ENCODE results near the gene ZFYVE28. TPM values are rescaled to one million over a fixed set of nuclear protein-coding genes. Genes with fewer than 3 reads are reported as not detected.

The ZFYVE28 gene
- total and polyA plus RNA-seq, 2 experiments from 2014 or later: 4.6 to 9.6 TPM

GRCh38 chr4:2390784-2391421, 27.5 kb downstream of the ZFYVE28 start:
- Histone ChIP-seq H3K9ac (no peak overlapping the region), H2AFZ (no peak overlapping the region), H3K27ac (no peak overlapping the region), H3K9me3 (ENCODE audit: low read depth) (no peaks in the 10 kb centered on the region), H3K4me1 (ENCODE audit: insufficient read depth) (peaks cover 12% of the 10 kb centered on the region; the same call in 1 of the 2 replicates), H3K4me3 (no peak overlapping the region), H3K4me2 (ENCODE audit: unreplicated experiment) (no peak overlapping the region), H3K79me2 (ENCODE audit: insufficient read depth) (no peaks in the 10 kb centered on the region), H3F3A (ENCODE audit: insufficient read depth) (no peaks in the 10 kb centered on the region), H4K20me1 (ENCODE audit: insufficient read depth) (no peaks in the 10 kb centered on the region), H3K9me2 (ENCODE audit: insufficient read depth) (no peaks in the 10 kb centered on the region), H3K36me3 (ENCODE audit: low read depth) (no peaks in the 10 kb centered on the region), H3K27me3 (replicated peaks; ENCODE audit: insufficient read depth) (no peaks in the 10 kb centered on the region)
- no peak for DNase-seq
- no peak for TF ChIP-seq EZH2phosphoT487 (IDR thresholded peaks at IDR 0.05; ENCODE audit: insufficient read depth, low read depth)
- WGBS, 2 experiments (ENCODE audit: low coverage in 1 of 2, low lambda C conversion rate in 2 of 2, missing lambda C conversion rate in 2 of 2): 77% methylated on average over 19 to 20 of the region's 20 CpGs
- in situ Hi-C loops (cut with MboI): no loop called here

- Histone ChIP-seq H3K4me3 (no peak overlapping the region), H3K4me1 (ENCODE audit: insufficient read depth) (peaks cover 9% of the 10 kb centered on the region; the same call in 1 of the 2 replicates), H3K27me3 (replicated peaks; ENCODE audit: insufficient read depth) (no peaks in the 10 kb centered on the region), H3K36me3 (ENCODE audit: low read depth) (no peaks in the 10 kb centered on the region), H3K27ac (no peak overlapping the region), H3K79me2 (ENCODE audit: insufficient read depth) (no peaks in the 10 kb centered on the region), H2AFZ (no peak overlapping the region), H3K9ac (no peak overlapping the region), H3K4me2 (ENCODE audit: unreplicated experiment) (no peak overlapping the region), H3K9me3 (ENCODE audit: low read depth) (no peaks in the 10 kb centered on the region), H3K9me2 (ENCODE audit: insufficient read depth) (no peaks in the 10 kb centered on the region), H3F3A (ENCODE audit: insufficient read depth) (no peaks in the 10 kb centered on the region), H4K20me1 (ENCODE audit: insufficient read depth) (no peaks in the 10 kb centered on the region)
- TF ChIP-seq EZH2phosphoT487 (IDR thresholded peaks at IDR 0.05; ENCODE audit: insufficient read depth, low read depth) (no peak), EZH2 (IDR thresholded peaks at IDR 0.05; ENCODE audit: insufficient read depth, poor library complexity, severe bottlenecking) (no peak)
- WGBS, 2 experiments (ENCODE audit: low coverage in 1 of 2, low lambda C conversion rate in 2 of 2, missing lambda C conversion rate in 2 of 2): 82 to 87% methylated on average over 9 of the region's 9 CpGs
- in situ Hi-C loops (cut with MboI): no loop called here
- DNase-seq: no peak
Measured at GRCh38 chr4:2390146-2390545, 28.3 kb downstream of the ZFYVE28 start.

- H3F3A ChIP-seq (ENCODE audit: insufficient read depth): no peaks in the 10 kb centered on the region
- H3K9me2 ChIP-seq (ENCODE audit: insufficient read depth): no peaks in the 10 kb centered on the region
- H3K4me2 ChIP-seq (ENCODE audit: unreplicated experiment): no peak overlapping the region
- TF ChIP-seq EZH2 (IDR thresholded peaks at IDR 0.05; ENCODE audit: insufficient read depth, poor library complexity, severe bottlenecking): no peak
- no peak for TF ChIP-seq EZH2phosphoT487 (IDR thresholded peaks at IDR 0.05; ENCODE audit: insufficient read depth, low read depth)
- H3K4me3 ChIP-seq: no peak overlapping the region
- WGBS, 2 experiments (ENCODE audit: low coverage in 1 of 2, low lambda C conversion rate in 2 of 2, missing lambda C conversion rate in 2 of 2): 95 to 98% methylated on average over 9 of the region's 9 CpGs
- in situ Hi-C loops (cut with MboI): no loop called here
- no peaks in the 10 kb centered on the region for H4K20me1 ChIP-seq (ENCODE audit: insufficient read depth)
- no peak overlapping the region for H3K27ac ChIP-seq
- DNase-seq: no peak
- no peak overlapping the region for H2AFZ ChIP-seq
- no peak overlapping the region for H3K9ac ChIP-seq
- H3K27me3 ChIP-seq (replicated peaks; ENCODE audit: insufficient read depth): no peaks in the 10 kb centered on the region
- 0 out of 2 replicates have a peak, but pooled peaks cover 4% of the 10 kb centered on the region for H3K4me1 ChIP-seq (ENCODE audit: insufficient read depth)
- no peaks in the 10 kb centered on the region for H3K36me3 ChIP-seq (ENCODE audit: low read depth)
- no peaks in the 10 kb centered on the region for H3K79me2 ChIP-seq (ENCODE audit: insufficient read depth)
- no peaks in the 10 kb centered on the region for H3K9me3 ChIP-seq (ENCODE audit: low read depth)
Measured at GRCh38 chr4:2389691-2390090, 28.8 kb downstream of the ZFYVE28 start.

GRCh38 chr4:2388429-2389182, 29.8 kb downstream of the ZFYVE28 start:
- Histone ChIP-seq H3K9me3 (ENCODE audit: low read depth) (no peaks in the 10 kb centered on the region), H3K79me2 (ENCODE audit: insufficient read depth) (no peaks in the 10 kb centered on the region), H2AFZ (0 out of 2 replicates have a peak overlapping the region, but pooled peaks have one; percentile 26), H3K4me3 (no peak overlapping the region), H3K36me3 (ENCODE audit: low read depth) (no peaks in the 10 kb centered on the region), H4K20me1 (ENCODE audit: insufficient read depth) (no peaks in the 10 kb centered on the region), H3K4me1 (ENCODE audit: insufficient read depth) (0 out of 2 replicates have a peak, but pooled peaks cover 4% of the 10 kb centered on the region), H3K9ac (no peak overlapping the region), H3F3A (ENCODE audit: insufficient read depth) (no peaks in the 10 kb centered on the region), H3K4me2 (ENCODE audit: unreplicated experiment) (peak overlapping the region; percentile 22), H3K9me2 (ENCODE audit: insufficient read depth) (no peaks in the 10 kb centered on the region), H3K27ac (no peak overlapping the region), H3K27me3 (replicated peaks; ENCODE audit: insufficient read depth) (no peaks in the 10 kb centered on the region)
- peak; percentile 62 for DNase-seq
- TF ChIP-seq EZH2phosphoT487 (IDR thresholded peaks at IDR 0.05; ENCODE audit: insufficient read depth, low read depth) (no peak), EZH2 (IDR thresholded peaks at IDR 0.05; ENCODE audit: insufficient read depth, poor library complexity, severe bottlenecking) (no peak)
- in situ Hi-C loops (cut with MboI): no loop called here
- 12 to 15% methylated on average over 9 of the region's 9 CpGs for WGBS, 2 experiments (ENCODE audit: low coverage in 1 of 2, low lambda C conversion rate in 2 of 2, missing lambda C conversion rate in 2 of 2)
